Ishikawa (cell line): Measurements from ENCODE around the gene SZT2.

ENCODE experiments used
- CEBPB ChIP-seq: IDR thresholded peaks from 2 replicates; pipeline ENCODE4 v1.6.1; 2012
- CREB1 ChIP-seq: IDR thresholded peaks from 2 replicates; pipeline ENCODE4 v1.6.1; 2012; ENCODE audit warnings: low read depth
- EGR1 ChIP-seq: IDR thresholded peaks from 2 replicates; pipeline ENCODE4 v1.6.1; 2012
- EP300 ChIP-seq: IDR thresholded peaks from 2 replicates; pipeline ENCODE4 v1.6.1; 2012; ENCODE audit warnings: borderline replicate concordance
- FOXM1 ChIP-seq: IDR thresholded peaks from 2 replicates; pipeline ENCODE4 v1.6.1; 2012; ENCODE audit warnings: low read depth, borderline replicate concordance
- NFIC ChIP-seq: IDR thresholded peaks from 2 replicates; pipeline ENCODE4 v1.6.1; 2012
- RAD21 ChIP-seq: IDR thresholded peaks from 2 replicates; pipeline ENCODE4 v1.6.1; 2012; ENCODE audit warnings: low read depth
- REST ChIP-seq: IDR thresholded peaks from 2 replicates; pipeline ENCODE4 v1.6.1; 2012; ENCODE audit warnings: low read depth, mild to moderate bottlenecking
- TAF1 ChIP-seq: IDR thresholded peaks from 2 replicates; pipeline ENCODE4 v1.6.1; 2012; ENCODE audit warnings: low read depth, mild to moderate bottlenecking
- TCF12 ChIP-seq: IDR thresholded peaks from 2 replicates; pipeline ENCODE4 v1.6.1; 2012; ENCODE audit warnings: low read depth
- TEAD4 ChIP-seq: IDR thresholded peaks from 2 replicates; pipeline ENCODE4 v1.6.1; 2012
- YY1 ChIP-seq: IDR thresholded peaks from 2 replicates; pipeline ENCODE4 v1.6.1; 2012; ENCODE audit warnings: low read depth
- ZBTB7A ChIP-seq: IDR thresholded peaks from 2 replicates; pipeline ENCODE4 v1.6.1; 2012; ENCODE audit warnings: low read depth
- TF ChIP-seq, protein P1 (sequence below): IDR thresholded peaks from 2 replicates; pipeline ENCODE4 v1.6.1; 2012
- TF ChIP-seq, protein P2 (sequence below): IDR thresholded peaks from 2 replicates; pipeline ENCODE4 v1.6.1; 2012

The SZT2 gene

GRCh38 chr1:43398227-43398626 lies 8.5 kb downstream of the SZT2 start:
- TF ChIP-seq CEBPB (no peak), TEAD4 (no peak), FOXM1 (no peak), YY1 (no peak), TAF1 (no peak), TCF12 (no peak), EGR1 (no peak), REST (no peak), CREB1 (no peak), RAD21 (no peak), ZBTB7A (no peak), EP300 (no peak), NFIC (no peak)
- TF ChIP-seq, protein P1, sequence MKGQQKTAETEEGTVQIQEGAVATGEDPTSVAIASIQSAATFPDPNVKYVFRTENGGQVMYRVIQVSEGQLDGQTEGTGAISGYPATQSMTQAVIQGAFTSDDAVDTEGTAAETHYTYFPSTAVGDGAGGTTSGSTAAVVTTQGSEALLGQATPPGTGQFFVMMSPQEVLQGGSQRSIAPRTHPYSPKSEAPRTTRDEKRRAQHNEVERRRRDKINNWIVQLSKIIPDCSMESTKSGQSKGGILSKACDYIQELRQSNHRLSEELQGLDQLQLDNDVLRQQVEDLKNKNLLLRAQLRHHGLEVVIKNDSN: no peak

- TF ChIP-seq FOXM1 (no peak), NFIC (no peak), RAD21 (no peak)
Observed at GRCh38 chr1:43402089-43402865, 12.6 kb downstream of the SZT2 start.

GRCh38 chr1:43404353-43404752 lies 14.7 kb downstream of the SZT2 start:
- TF ChIP-seq ZBTB7A (no peak), FOXM1 (no peak), CREB1 (no peak), CEBPB (no peak), RAD21 (no peak), REST (no peak), TCF12 (no peak), EP300 (no peak), YY1 (no peak), TEAD4 (no peak), NFIC (no peak), EGR1 (no peak), TAF1 (no peak)
- TF ChIP-seq, protein P1: no peak
- TF ChIP-seq, protein P2, sequence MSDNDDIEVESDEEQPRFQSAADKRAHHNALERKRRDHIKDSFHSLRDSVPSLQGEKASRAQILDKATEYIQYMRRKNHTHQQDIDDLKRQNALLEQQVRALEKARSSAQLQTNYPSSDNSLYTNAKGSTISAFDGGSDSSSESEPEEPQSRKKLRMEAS: no peak

- TF ChIP-seq EGR1: no peak
- TF ChIP-seq TEAD4: no peak
- no peak for TF ChIP-seq YY1
Observed at GRCh38 chr1:43405219-43405875, 15.6 kb downstream of the SZT2 start.

DNA sequence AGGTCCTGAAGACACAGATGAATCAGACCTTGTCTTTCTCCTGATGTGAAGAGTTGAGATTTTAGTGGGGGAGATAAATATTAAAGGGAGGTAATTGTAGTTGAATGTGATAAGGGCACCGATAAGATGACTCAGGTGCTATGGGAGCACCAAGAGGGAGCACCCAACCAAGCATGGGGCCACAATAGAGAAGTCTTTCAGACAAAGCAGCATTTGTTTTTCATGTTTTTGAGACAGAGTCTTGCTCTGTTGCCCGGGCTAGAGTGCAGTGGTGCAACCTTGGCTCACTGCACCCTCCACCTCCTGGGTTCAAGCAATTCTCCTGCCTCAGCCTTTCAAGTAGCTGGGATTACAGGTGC lies 16.2 kb downstream of the SZT2 start:
- TF ChIP-seq RAD21: no peak

DNA sequence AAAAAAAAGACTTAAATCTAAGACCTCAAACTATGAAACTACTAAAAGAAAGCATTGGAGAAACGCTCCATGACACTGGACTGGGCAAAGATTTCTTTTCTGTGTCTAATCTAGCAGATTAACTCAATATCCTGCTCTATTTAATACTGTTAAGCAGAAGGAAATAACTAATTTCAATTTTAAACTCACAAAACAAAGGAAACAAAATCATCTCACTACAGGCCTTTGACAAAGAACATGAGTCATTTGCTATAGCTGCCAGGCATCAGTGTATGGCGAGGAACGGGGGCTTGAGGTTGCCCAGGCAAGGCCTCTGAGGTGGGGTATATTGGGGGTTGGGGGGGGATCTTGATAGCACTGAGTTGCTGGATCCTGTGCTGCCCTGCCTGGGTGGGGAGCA lies 20.9 kb downstream of the SZT2 start:
- TF ChIP-seq EGR1 (no peak), TCF12 (no peak), REST (no peak), FOXM1 (no peak), CEBPB (no peak), EP300 (no peak), TEAD4 (no peak), NFIC (no peak), RAD21 (no peak), ZBTB7A (no peak), CREB1 (no peak), TAF1 (no peak), YY1 (no peak)
- TF ChIP-seq, protein P1: no peak
- TF ChIP-seq, protein P2: no peak
